Kidney (tissue), 14 donors: ENCODE measurements around the gene NKIRAS2. TPM values are rescaled to one million over a fixed set of nuclear protein-coding genes. Genes with fewer than 3 reads are reported as not detected.

Experiments
- DNase-seq, 5 donors: peaks; one replicate each; pipeline ENCODE4 v3.0.0-alpha.2; 2013 to 2020
- FAIRE-seq: peaks from 2 replicates; lab custom pipeline; 2012; peaks lifted over from hg19 to GRCh38; lab: Jason Lieb, UNC
- H3K27ac ChIP-seq, 2 donors: one replicate each; pipeline ENCODE4 v1.7.0; 2013; ENCODE audit warnings: low read depth in 2 of 2, low read length in 2 of 2, inconsistent platforms in 1 of 2
- H3K27me3 ChIP-seq: one replicate; pipeline ENCODE4 v1.7.1; 2013; ENCODE audit warnings: low read length, inconsistent platforms; ENCODE audit not compliant: control insufficient read depth, insufficient read depth
- H3K36me3 ChIP-seq, 3 donors: one replicate each; pipeline versions ENCODE4 v1.7.0 to v1.7.1; 2013; ENCODE audit warnings: low read length in 3 of 3, control low read depth in 1 of 3, inconsistent platforms in 1 of 3; ENCODE audit not compliant: insufficient read depth in 3 of 3, control insufficient read depth in 2 of 3
- H3K4me1 ChIP-seq, 3 donors: one replicate each; pipeline versions ENCODE4 v1.7.0 to v1.7.1; 2013; ENCODE audit warnings: low read length in 3 of 3, inconsistent platforms in 1 of 3, low read depth in 1 of 3; ENCODE audit not compliant: control insufficient read depth in 2 of 3, insufficient read depth in 2 of 3
- H3K4me3 ChIP-seq, 3 donors: one replicate each; pipeline versions ENCODE4 v1.7.0 to v1.8.1; 2013; ENCODE audit warnings: low read length in 3 of 3, control low read depth in 1 of 3, inconsistent platforms in 1 of 3
- H3K9ac ChIP-seq, 3 donors: one replicate each; pipeline versions ENCODE4 v1.7.0 to v1.7.1; 2013; ENCODE audit warnings: low read length in 3 of 3, control low read depth in 1 of 3, inconsistent platforms in 1 of 3
- H3K9me3 ChIP-seq, 3 donors: one replicate each; pipeline versions ENCODE4 v1.7.0 to v1.7.1; 2013; ENCODE audit warnings: low read length in 3 of 3, control low read depth in 1 of 3, inconsistent platforms in 1 of 3; ENCODE audit not compliant: control insufficient read depth in 2 of 3, insufficient read depth in 1 of 3
- CTCF ChIP-seq: IDR thresholded peaks from 3 replicates; pipeline ENCODE4 v1.5.1; 2012; ENCODE audit warnings: mild to moderate bottlenecking, moderate library complexity, borderline replicate concordance; ENCODE audit not compliant: insufficient read depth; ENCODE audit errors: extremely low read depth
- intact Hi-C: fragments of 100-400 bp; cut with DNase I; formaldehyde crosslinking; loops from one replicate; pipeline ENCODE4 v1.11.1; 2022
- polyA plus RNA-seq: library from polyadenylated mRNA; stranded (reverse); fragments of 350-450 nt; fragmentation: Illumina TruSeq; extraction: RNeasy Lipid Tissue Mini Kit (QIAGEN cat#74804); gene quantifications from one replicate; pipeline ENCODE4 v1.2.3, GENCODE V29; 2014; ENCODE audit warnings: low read depth, low replicate concordance; ENCODE audit not compliant: insufficient read depth
- total RNA-seq: library from RNA; stranded (reverse); fragmentation: NEBNext Ultra II Directional; extraction: Animal tissue kit (Norgen Biotek cat#: 25700); gene quantifications from one replicate; pipeline ENCODE4 v1.2.1, GENCODE V29; 2021
- donor health status: control.
- donor health status: control.
- donor health status: control.
- donor health status: control.
- donor health status: control.
- donor health status: DM: yes; HTN: yes; CAD: no.
- donor health status: Normal renal cell carcinoma (clear cell type).

The NKIRAS2 gene
- total and polyA plus RNA-seq, 2 donors from 2014 or later, result 21.2 to 26.8 TPM

GRCh38 chr17:42039794-42040763 lies 20.2 kb downstream of the NKIRAS2 start:
- no peak overlapping the region for H3K9ac ChIP-seq
- H3K36me3 ChIP-seq, result no peaks in the 10 kb centered on the region
- FAIRE-seq (no peak), DNase-seq (no peak)
- no peak overlapping the region for H3K27ac ChIP-seq
- TF ChIP-seq CTCF, result no peak
- no peaks in the 10 kb centered on the region for H3K4me1 ChIP-seq
- no peaks in the 10 kb centered on the region for H3K27me3 ChIP-seq
- intact Hi-C loops, result no loop called here
- no peaks in the 10 kb centered on the region for H3K9me3 ChIP-seq
- no peak overlapping the region for H3K4me3 ChIP-seq

GRCh38 chr17:42040818-42041217 lies 20.9 kb downstream of the NKIRAS2 start:
- H3K36me3 ChIP-seq, result no peaks in the 10 kb centered on the region
- H3K9me3 ChIP-seq, result no peaks in the 10 kb centered on the region
- no peak overlapping the region for H3K4me3 ChIP-seq
- no peaks in the 10 kb centered on the region for H3K27me3 ChIP-seq
- no peak for TF ChIP-seq CTCF
- no peaks in the 10 kb centered on the region for H3K4me1 ChIP-seq
- no peak overlapping the region for H3K27ac ChIP-seq
- intact Hi-C loops, result no loop called here
- DNase-seq, result no peak
- FAIRE-seq, result no peak
- no peak overlapping the region for H3K9ac ChIP-seq

- no peak for TF ChIP-seq CTCF
- intact Hi-C loops, result no loop called here
- no peaks in the 10 kb centered on the region for H3K36me3 ChIP-seq
Observed at GRCh38 chr17:42041619-42042018, 21.7 kb downstream of the NKIRAS2 start.

More at GRCh38 chr17:42041619-42042018, 21.7 kb downstream of the NKIRAS2 start:
- Histone ChIP-seq H3K9ac (no peak overlapping the region), H3K4me3 (no peak overlapping the region), H3K4me1 (no peaks in the 10 kb centered on the region), H3K9me3 (no peaks in the 10 kb centered on the region), H3K27me3 (no peaks in the 10 kb centered on the region), H3K27ac (no peak overlapping the region)
- DNase-seq (no peak), FAIRE-seq (no peak)
